Lung (tissue), 12 donors: Measurements from ENCODE around the gene DNAH17. TPM values are rescaled to one million over a fixed set of nuclear protein-coding genes. Genes with fewer than 3 reads are reported as not detected.

Experiments
- ATAC-seq: fragments of 200-7000 bp; cut with Tn5 transposase; one replicate; pipeline ENCODE4 v1.9.1; 2020; ENCODE audit warnings: moderate number of reproducible peaks; ENCODE audit not compliant: insufficient read depth, low FRiP score
- DNase-seq, 3 donors: peaks; one replicate each; pipeline ENCODE4 v3.0.0-alpha.2; 2013 to 2017
- H3K27ac ChIP-seq, 2 donors: one replicate each; pipeline ENCODE4 v1.5.1; 2013; ENCODE audit warnings: mild to moderate bottlenecking in 2 of 2, moderate library complexity in 2 of 2, control low read depth in 1 of 2, inconsistent platforms in 1 of 2, low read depth in 1 of 2, low read length in 1 of 2
- H3K27me3 ChIP-seq, 3 donors: one replicate each; pipeline ENCODE4 v1.5.1; 2013; ENCODE audit warnings: low read length in 2 of 3; ENCODE audit not compliant: control insufficient read depth in 3 of 3, insufficient read depth in 3 of 3
- H3K36me3 ChIP-seq, 4 donors: one replicate each; pipeline ENCODE4 v1.5.1; 2013; ENCODE audit warnings: low read length in 4 of 4, mild to moderate bottlenecking in 1 of 4, moderate library complexity in 1 of 4; ENCODE audit not compliant: control insufficient read depth in 4 of 4, insufficient read depth in 4 of 4
- H3K4me1 ChIP-seq, 5 donors: one replicate each; pipeline ENCODE4 v1.5.1; 2013; ENCODE audit warnings: low read length in 5 of 5, mild to moderate bottlenecking in 2 of 5, moderate library complexity in 1 of 5; ENCODE audit not compliant: control insufficient read depth in 5 of 5, insufficient read depth in 5 of 5
- H3K4me3 ChIP-seq: one replicate; pipeline ENCODE4 v1.5.1; 2013; ENCODE audit warnings: mild to moderate bottlenecking, control low read depth, moderate library complexity
- H3K9ac ChIP-seq, 2 donors: one replicate each; pipeline ENCODE4 v1.5.1; 2013; ENCODE audit warnings: low read length in 2 of 2, control low read depth in 1 of 2; ENCODE audit not compliant: insufficient read depth in 1 of 2
- H3K9me3 ChIP-seq, 4 donors: one replicate each; pipeline ENCODE4 v1.5.1; 2013; ENCODE audit warnings: low read length in 3 of 4, mild to moderate bottlenecking in 1 of 4, moderate library complexity in 1 of 4; ENCODE audit not compliant: control insufficient read depth in 4 of 4, insufficient read depth in 3 of 4
- WGBS, 2 donors: extraction: QIAGEN DNeasy Blood & Tissue Kit; methylation state at CpG; one replicate each; pipeline ENCODE4 v1.1.7; 2013; 5-methylcytosine and 5-hydroxymethylcytosine counted together
- polyA plus RNA-seq, 2 donors: library from polyadenylated mRNA; stranded (reverse); fragments of 200-250 nt; gene quantifications; one replicate each; pipeline ENCODE4 v1.2.1, GENCODE V29; 2013
- total RNA-seq, 2 donors: library from RNA; depleted of rRNA in 1 of 2; stranded (reverse); fragments of >200 nt in 1 of 2; gene quantifications; one replicate each; pipeline ENCODE4 v1.2.1, GENCODE V29; 2014 to 2021
- TF ChIP-seq, protein P1 (sequence below): IDR thresholded peaks from 2 replicates; pipeline ENCODE4 v1.5.1; 2012; ENCODE audit warnings: mild to moderate bottlenecking; ENCODE audit errors: control extremely low read depth, extremely low read depth
- donor health status: control.
- donor health status: control.
- donor health status: Bipolar disorder and iron deficiency.
- donor health status: healthy.
- donor health status: DM: yes; HTN: yes; CAD: no.

The DNAH17 gene
- total and polyA plus RNA-seq, 4 donors, result 0.44 to 1.6 (median 1.2) TPM

DNA sequence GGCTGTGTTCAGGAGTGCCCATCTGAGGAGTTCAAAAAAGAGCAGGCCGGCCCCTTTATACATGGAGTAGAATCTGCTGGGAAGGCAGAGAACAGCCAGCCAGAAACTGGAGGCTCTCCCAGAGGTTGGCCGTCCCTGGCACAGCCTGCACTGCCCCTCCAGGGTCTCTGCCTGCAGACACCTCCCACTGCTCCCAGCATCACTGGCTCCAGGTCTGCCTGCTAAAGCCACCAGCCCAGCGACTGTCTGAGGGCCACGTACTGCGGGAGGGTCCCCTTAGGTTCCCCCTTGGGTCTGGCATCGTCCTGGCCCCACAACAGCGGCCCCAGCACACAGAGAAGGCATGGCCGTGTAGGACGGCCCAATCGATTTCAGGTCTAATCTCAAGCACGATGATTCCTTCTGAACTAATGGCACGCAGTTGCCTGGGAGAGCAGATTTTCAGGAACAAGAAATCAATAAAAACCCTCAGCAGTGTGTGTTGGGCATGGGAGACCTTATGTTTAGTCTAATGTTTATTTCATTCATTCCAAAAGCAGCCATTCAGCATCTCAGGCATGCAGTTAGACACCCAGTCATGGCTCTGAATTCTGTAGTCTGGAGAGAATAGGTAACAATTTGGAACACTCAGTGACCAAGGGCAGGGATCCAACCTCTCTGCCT, 103.1 kb downstream of the DNAH17 start:
- 88 to 91% methylated on average over 12 of the region's 12 CpGs for whole genome bisulfite sequencing, 2 donors
- ATAC-seq, result no peak
- TF ChIP-seq, protein P1, sequence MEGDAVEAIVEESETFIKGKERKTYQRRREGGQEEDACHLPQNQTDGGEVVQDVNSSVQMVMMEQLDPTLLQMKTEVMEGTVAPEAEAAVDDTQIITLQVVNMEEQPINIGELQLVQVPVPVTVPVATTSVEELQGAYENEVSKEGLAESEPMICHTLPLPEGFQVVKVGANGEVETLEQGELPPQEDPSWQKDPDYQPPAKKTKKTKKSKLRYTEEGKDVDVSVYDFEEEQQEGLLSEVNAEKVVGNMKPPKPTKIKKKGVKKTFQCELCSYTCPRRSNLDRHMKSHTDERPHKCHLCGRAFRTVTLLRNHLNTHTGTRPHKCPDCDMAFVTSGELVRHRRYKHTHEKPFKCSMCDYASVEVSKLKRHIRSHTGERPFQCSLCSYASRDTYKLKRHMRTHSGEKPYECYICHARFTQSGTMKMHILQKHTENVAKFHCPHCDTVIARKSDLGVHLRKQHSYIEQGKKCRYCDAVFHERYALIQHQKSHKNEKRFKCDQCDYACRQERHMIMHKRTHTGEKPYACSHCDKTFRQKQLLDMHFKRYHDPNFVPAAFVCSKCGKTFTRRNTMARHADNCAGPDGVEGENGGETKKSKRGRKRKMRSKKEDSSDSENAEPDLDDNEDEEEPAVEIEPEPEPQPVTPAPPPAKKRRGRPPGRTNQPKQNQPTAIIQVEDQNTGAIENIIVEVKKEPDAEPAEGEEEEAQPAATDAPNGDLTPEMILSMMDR, result no peak
- DNase-seq, result no peak
- Histone ChIP-seq H3K27me3 (peaks cover 0 to 5% (median 4%) of the 10 kb centered on the region in 3 donors), H3K9ac (no peak overlapping the region), H3K36me3 (no peaks in the 10 kb centered on the region), H3K27ac (no peak overlapping the region), H3K9me3 (peaks cover 0 to 4% (median 0%) of the 10 kb centered on the region in 4 donors), H3K4me3 (no peak overlapping the region), H3K4me1 (no peaks in the 10 kb centered on the region)

GRCh38 chr17:78472035-78472905, 104.9 kb downstream of the DNAH17 start:
- H3K4me1 ChIP-seq, result no peaks in the 10 kb centered on the region
- H3K9me3 ChIP-seq, result peaks cover 0 to 4% (median 0%) of the 10 kb centered on the region in 4 donors
- H3K27ac ChIP-seq, result no peak overlapping the region
- ATAC-seq (no peak), DNase-seq (no peak)
- H3K4me3 ChIP-seq, result no peak overlapping the region
- H3K27me3 ChIP-seq, result peaks cover 0 to 5% (median 4%) of the 10 kb centered on the region in 3 donors
- TF ChIP-seq, protein P1, result no peak
- no peak overlapping the region for H3K9ac ChIP-seq
- H3K36me3 ChIP-seq, result no peaks in the 10 kb centered on the region
- WGBS, 2 donors, result 79 to 83% methylated on average over 24 to 27 of the region's 29 CpGs

GRCh38 chr17:78471635-78472034, 105.6 kb downstream of the DNAH17 start:
- DNase-seq, result no peak
- TF ChIP-seq, protein P1, result no peak
- H3K9ac ChIP-seq, result no peak overlapping the region
- H3K27me3 ChIP-seq, result peaks cover 0 to 5% (median 4%) of the 10 kb centered on the region in 3 donors
- no peaks in the 10 kb centered on the region for H3K36me3 ChIP-seq
- peaks cover 0 to 4% (median 0%) of the 10 kb centered on the region in 4 donors for H3K9me3 ChIP-seq
- no peak overlapping the region for H3K4me3 ChIP-seq
- no peaks in the 10 kb centered on the region for H3K4me1 ChIP-seq
- no peak for ATAC-seq
- WGBS, 2 donors, result 90 to 96% methylated on average over 12 of the region's 12 CpGs
- no peak overlapping the region for H3K27ac ChIP-seq
